NCI-H345 treated with DMSO at 0.1 percent for 48 hours (cell line): ENCODE results near the gene BABAM1.
A peak's percentile ranks its signal among the peaks of the same experiment; 100 is the strongest.
"Not testable (repeated sequence)": the region's sequence is repeated elsewhere in the genome, so short reads cannot be mapped to it uniquely, and the experiment has no call there.

Experiments used
- DNase-seq: peaks from one replicate; lab custom pipeline; 2025; ENCODE audit not compliant: unreplicated experiment; lab: John Stamatoyannopoulos, UW

The BABAM1 gene

DNA sequence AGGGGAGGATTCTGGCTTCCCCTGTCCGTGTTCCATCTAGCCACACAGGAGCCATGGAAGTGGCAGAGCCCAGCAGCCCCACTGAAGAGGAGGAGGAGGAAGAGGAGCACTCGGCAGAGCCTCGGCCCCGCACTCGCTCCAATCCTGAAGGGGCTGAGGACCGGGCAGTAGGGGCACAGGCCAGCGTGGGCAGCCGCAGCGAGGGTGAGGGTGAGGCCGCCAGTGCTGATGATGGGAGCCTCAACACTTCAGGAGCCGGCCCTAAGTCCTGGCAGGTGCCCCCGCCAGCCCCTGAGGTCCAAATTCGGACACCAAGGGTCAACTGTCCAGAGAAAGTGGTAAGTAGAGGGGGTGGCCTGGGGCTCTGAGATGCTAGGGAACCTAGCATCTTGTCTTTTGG, 1.5 kb downstream of the BABAM1 start:
- no peak for DNase-seq

DNA sequence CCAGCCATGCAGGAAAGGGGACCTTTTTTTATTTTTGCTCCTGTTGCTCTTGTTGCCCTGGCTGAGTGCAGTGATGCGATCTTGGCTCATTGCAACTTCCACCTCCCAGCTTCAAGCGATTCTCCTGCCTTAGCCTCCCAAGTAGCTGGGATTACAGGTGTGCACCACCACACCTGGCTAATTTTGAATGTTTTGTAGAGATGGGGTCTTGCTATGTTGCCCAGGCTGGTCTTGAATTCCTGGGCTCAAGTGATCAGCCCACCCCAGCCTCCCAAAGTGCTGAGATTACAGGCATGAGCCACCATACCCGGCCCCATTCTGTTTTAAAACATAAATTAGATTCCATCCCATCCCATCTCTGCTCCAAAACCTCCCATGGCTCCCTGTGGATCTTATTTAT, 7.6 kb downstream of the BABAM1 start:
- not testable (repeated sequence) for DNase-seq

DNA sequence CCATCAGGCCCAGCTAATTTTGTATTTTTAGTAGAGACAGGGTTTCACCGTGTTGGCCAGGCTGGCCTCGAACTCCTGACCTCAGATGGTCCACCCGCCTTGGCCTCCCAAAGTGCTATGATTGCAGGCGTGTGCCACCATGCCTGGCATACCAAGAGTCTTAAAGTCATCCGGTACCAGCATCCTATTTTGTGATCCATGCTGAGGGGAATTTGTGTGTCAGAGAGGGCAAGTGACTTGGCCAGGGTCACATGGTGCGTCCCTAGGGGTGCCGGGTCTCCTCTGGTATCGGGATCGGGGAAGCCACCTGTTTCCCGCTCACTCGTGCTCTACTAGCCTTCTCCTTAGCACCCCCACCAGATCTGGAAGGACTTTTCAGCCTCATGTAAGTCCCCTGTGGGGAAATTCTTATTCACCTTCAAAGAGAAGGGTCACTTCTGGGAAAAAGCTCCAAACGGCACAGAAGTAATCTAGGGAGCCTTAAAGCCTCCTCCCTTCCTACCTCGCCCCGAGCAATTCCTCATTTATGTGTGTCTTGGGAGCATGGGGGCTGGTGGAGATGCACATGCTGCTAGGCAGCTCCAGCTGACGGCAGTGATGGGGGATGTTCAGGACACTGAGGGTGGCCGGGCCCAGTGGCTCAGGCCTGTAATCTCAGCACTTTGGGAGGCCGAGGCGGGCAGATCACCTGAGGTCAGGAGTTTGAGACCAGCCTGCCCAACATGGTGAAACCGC, 8.4 kb downstream of the BABAM1 start:
- DNase-seq, result no peak

- DNase-seq, result no peak
Observed at GRCh38 chr19:17279436-17279835, 12.2 kb downstream of the BABAM1 start.

DNA sequence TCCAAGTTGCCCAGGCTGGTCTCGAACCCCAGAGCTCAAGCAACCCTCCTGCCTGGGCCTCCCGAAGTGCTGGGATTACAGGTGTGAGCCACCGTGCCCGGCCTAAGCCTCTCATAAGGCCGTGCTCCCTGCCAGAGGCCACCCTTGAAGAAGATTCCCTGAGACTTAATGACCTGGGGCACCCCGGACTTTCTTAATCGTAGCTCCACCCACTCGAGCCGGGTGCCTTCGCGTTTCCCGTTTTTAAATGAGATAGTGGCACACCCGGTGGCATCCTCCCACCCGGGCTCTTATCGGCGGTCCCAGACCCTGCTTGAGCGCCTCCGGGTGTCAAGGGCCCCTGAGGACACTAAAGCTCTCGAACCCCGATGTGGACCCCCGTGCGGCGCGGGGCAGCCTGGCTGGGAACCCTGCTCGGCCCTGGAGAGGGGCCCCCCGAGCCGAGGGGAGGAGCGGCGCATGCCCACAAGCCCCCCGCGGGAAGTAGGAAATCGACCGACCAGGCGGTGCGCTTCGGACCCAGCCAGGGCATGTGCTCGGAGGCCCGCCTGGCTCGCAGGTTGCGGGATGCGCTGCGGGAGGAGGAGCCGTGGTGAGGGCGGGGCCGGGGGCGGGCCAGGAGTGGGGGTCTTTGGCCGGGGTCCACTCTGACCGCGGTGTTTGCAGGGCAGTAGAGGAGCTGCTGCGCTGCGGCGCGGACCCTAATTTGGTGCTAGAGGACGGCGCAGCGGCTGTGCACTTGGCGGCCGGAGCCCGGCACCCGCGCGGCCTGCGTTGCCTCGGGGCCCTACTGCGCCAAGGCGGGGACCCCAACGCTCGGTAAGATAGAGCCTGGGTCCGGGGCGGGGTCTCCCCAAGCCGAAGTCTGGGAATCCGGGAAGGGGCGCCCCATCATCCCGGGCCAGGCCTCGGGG, 14.4 kb downstream of the BABAM1 start, which contains the start of gene ANKLE1:
Gene ANKLE1 (plus strand): TSS at position 511 of the 914 bp plus-strand sequence. CDS start 20 bp downstream, at position 531.
- no peak for DNase-seq

DNA sequence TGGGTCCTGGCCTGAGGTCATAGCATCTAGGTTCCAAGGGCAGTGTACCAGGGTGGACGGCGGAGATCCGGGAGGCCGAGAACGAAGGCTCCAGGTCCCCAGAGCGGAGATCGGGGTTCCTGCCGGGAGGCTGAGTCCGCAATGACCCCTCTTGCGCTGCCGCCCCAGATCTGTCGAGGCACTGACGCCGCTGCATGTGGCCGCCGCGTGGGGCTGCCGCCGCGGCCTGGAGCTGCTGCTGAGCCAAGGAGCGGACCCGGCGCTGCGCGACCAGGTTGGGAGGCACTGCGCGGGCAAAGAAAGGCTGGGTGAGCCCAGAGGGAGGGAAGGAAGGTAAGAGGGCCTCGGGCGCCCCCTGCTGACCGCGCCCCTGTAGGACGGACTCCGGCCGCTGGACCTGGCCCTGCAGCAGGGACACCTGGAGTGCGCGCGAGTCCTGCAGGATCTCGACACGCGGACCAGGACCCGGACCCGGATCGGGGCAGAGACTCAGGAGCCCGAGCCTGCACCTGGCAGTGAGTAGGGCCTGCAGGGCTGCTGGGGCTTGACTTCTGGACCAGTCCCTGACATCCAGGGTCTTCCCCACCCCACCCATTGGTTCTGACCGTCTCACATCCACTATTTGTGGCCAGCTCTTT, 15.4 kb downstream of the BABAM1 start:
- DNase-seq, result peak; percentile 18

DNA sequence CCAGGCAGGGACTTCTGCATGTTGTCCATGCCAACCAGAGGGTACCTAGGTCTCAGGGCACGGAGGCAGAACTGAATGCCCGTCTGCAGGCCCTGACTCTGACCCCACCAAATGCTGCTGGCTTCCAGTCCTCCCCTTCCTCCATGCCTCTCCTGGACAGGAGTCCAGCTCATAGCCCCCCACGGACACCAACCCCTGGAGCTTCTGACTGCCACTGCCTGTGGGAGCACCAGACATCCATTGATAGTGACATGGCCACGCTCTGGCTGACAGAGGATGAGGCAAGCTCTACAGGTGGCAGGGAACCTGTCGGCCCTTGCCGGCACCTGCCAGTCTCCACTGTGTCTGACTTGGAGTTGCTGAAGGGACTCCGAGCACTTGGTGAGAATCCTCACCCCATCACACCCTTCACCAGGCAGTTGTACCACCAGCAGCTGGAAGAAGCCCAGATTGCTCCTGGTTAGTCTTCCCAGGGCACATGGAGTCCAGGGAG, 16.3 kb downstream of the BABAM1 start:
- no peak for DNase-seq

GRCh38 chr19:17285415-17286135, 18.3 kb downstream of the BABAM1 start:
- DNase-seq, result no peak

DNA sequence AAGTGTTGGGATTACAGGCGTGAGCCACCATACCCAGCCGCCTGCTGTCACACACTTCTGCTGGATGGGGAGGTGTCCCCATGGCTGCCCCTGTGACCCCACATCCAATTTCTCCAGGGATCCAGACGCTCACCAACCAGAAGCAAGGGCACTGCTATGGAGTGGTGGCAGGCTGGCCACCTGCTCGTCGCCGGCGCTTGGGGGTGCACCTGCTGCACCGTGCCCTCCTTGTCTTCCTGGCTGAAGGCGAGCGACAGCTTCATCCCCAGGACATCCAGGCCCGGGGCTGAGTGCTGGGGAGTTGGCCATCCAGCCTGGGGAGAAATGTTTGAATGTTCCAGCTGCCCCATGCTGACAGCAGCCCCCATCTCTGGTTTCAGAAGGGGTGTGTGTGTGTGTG, 19.0 kb downstream of the BABAM1 start:
- no peak for DNase-seq

DNA sequence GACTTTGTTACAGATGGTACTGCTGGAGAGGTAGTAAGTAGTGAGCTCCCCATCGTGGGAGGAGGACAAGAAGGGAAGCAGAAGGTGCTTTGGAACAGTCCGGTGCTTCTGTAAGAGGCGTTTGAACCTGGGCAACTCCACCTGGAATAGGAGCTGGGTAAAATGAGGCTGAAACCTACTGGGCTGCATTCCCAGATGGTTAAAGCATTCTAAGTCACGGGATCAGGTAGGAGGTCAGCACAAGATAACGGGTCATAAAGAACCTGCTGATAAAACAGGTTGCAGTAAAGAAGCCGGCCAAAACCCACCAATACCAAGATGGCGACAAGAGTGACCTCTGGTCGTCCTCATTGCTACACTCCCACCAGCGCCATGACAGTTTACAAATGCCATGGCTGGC, 19.5 kb downstream of the BABAM1 start:
- no peak for DNase-seq

GRCh38 chr19:17289489-17289888, 22.2 kb downstream of the BABAM1 start:
- DNase-seq, result no peak

GRCh38 chr19:17292301-17293074, 25.2 kb downstream of the BABAM1 start:
- DNase-seq, result no peak

DNA sequence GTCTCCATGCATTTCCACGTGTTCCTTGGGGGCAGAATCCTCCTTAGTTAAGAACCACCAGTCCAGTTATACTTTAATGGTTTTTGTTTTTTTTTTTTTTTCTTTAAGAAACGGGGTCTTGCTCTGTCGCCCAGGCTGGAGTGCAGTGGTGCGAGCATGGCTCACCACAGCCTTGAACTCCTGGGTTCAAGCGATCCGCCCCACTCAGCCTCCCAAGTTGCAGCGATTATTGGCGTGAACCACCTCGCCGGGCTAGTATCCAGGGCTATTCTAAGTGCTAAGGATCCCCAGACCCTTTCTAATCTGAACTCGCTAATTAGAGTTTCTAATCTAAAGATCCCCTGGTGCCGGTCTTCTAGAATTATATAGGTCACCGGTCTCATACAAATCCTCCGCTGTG, 26.4 kb downstream of the BABAM1 start:
- DNase-seq, result no peak

GRCh38 chr19:17294051-17294891, 27.0 kb downstream of the BABAM1 start:
- no peak for DNase-seq

DNA sequence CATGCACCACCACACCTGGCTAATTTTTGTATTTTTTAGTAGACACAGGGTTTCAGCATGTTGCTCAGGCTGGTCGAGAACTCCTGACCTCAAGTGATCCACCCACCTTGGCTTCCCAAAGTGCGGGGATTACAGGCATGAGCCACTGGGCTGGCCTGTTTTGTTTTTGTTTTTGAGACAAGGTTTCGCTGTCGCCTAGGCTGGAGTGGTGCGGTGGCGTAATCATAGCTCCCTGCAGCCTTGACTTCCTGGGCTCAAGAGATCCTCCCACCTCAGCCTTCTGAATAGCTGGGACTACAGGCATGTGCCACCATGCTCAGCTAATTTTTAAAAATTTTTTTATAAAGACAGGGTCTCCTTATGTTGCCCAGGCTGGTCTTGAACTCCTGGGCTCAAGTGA, 28.3 kb downstream of the BABAM1 start:
- DNase-seq, result not testable (repeated sequence)

GRCh38 chr19:17296273-17296672, 29.0 kb downstream of the BABAM1 start:
- no peak for DNase-seq

GRCh38 chr19:17296976-17297375, 29.7 kb downstream of the BABAM1 start:
- DNase-seq, result no peak

GRCh38 chr19:17300992-17301619, 33.9 kb downstream of the BABAM1 start:
- DNase-seq, result no peak
